Myocyte (in vitro differentiated cells): Measurements from ENCODE around the gene AQP12B. TPM values are rescaled to one million over a fixed set of nuclear protein-coding genes. Genes with fewer than 3 reads are reported as not detected.
A peak's percentile ranks its signal among the peaks of the same experiment; 100 is the strongest.
"Not testable (repeated sequence)": the region's sequence is repeated elsewhere in the genome, so short reads cannot be mapped to it uniquely, and the experiment has no call there.

Experiments used
- DNase-seq: peaks from one replicate; pipeline ENCODE4 v3.0.0-alpha.2; 2012; ENCODE audit warnings: low read depth
- total RNA-seq: library from RNA; depleted of rRNA; stranded (reverse); fragments of >200 nt; gene quantifications from 2 replicates; pipeline ENCODE4 v1.2.3, GENCODE V29; 2014

The AQP12B gene
- total RNA-seq, 1 donor from 2014 or later: not detected

DNA sequence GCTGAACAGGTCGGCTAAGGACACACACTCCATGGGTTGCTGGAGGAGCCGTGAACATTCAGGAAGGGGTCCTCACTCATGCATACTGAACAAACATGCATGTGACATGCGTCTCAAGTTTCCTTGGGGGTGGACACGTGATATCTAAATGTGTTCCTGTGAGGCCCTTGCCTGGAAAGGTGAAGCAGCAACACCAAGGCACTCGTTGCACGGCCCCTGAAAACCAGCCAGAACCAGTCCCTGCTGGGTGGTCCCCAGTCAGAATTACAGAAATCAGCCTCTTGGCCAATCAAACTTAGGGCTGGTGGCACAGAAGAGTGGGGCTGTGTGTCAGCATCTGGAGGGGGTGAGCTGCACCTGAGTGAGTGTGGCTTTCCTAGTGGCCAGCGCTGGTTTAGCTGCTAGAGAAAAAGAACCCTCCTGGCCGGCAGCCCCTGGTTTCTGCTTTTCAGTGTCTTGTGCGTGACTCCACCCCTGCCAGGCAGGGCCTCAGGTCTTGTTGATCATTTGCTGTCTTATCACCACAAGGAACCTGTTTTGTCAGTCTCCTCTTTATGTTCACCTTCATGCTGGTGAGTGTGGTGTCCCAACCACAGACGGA is 3.2 kb upstream of the AQP12B start:
- no peak for DNase-seq

GRCh38 chr2:240683980-240684728 is 1.5 kb upstream of the AQP12B start:
- not testable (repeated sequence) for DNase-seq

- not testable (repeated sequence) for DNase-seq
These were observed 769 bp upstream of the AQP12B start for GRCh38 chr2:240683329-240683979.

- DNase-seq: not testable (repeated sequence)
These were observed 2.5 kb downstream of the AQP12B start for GRCh38 chr2:240680185-240680584.

DNA sequence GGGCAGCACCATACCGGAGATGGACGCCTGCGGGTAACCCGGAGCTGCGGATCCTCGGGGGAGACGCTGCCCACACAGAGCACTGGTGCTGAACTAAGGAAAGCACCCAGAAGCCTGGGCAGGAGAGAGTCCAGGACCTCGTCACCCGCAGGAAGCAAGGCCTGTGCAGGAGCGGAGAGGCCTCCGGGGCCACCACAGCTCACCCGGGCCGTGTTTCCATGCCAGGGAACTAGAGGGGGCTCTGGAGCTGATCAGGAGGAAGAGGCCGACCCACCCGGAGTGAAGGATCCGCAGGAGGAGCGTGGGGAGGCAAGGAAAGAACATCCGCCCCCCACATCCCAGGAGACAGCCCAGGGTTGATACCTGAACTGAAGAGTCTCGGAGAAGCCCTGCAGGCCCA is 3.8 kb downstream of the AQP12B start:
- not testable (repeated sequence) for DNase-seq

- DNase-seq: not testable (repeated sequence)
These were observed 4.6 kb downstream of the AQP12B start for GRCh38 chr2:240678043-240678442.

- DNase-seq: not testable (repeated sequence)
These were observed 7.3 kb downstream of the AQP12B start for GRCh38 chr2:240675345-240675744.

DNA sequence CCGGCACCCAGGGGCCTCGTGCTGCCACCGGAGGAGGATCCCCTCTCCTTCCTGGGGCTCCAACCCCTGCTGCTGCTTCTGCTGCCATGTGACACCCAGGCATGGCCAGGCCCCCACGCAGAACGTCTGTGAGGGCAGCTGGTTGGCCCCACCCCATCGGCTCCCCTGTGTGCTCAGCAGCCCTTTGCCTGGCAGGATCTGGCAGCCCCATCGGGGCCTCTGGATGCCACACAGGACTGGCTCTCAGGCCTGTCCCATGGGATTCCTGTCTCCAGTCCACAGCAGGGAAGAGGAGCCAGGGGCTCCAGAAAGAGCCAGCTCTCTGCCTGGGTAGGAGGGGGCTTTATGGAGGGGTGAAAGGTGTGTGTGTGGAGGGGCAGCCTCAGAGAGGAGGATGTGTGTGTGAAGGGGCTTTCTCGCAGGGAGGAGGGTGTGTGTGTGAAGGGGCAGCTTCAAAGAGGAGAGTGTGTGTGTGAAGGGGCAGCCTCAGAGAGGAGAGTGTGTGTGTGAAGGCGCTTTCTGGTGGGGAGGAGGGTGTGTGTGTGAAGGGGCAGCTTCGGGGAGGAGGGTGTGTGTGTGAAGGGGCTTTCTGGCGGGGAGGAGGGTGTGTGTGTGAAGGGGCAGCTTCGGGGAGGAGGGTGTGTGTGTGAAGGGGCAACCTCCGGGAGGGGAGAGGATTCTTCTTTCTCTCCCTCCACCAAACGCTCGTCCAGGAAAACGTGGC is 8.1 kb downstream of the AQP12B start:
- peak; percentile 11 for DNase-seq

DNA sequence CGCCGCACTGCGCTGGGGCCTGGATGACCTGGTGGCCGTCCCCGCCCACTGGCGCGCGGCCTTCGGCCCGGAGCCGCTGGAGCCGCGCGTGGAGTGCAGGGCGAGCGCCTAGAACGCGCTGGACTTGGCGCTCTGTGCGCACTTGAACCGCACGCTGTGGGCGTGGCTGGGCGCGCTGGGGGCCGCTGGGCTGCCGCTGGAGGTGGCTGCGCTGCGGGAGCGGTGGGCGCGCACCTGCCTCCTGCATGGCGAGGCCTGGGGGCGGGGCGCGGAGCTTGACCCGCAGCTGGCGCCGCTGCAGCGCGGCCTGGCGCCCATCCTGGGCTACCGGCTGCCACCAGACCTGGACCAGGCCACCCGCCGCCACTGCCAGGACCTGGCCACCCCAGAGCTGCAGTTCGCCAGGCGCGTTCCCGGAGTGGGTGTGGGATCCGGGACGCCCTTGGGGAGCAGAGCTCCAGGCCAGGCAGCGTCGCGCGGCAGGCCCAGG is 9.9 kb downstream of the AQP12B start:
- DNase-seq: no peak

- DNase-seq: no peak
These were observed 10.5 kb downstream of the AQP12B start for GRCh38 chr2:240672076-240672700.

DNA sequence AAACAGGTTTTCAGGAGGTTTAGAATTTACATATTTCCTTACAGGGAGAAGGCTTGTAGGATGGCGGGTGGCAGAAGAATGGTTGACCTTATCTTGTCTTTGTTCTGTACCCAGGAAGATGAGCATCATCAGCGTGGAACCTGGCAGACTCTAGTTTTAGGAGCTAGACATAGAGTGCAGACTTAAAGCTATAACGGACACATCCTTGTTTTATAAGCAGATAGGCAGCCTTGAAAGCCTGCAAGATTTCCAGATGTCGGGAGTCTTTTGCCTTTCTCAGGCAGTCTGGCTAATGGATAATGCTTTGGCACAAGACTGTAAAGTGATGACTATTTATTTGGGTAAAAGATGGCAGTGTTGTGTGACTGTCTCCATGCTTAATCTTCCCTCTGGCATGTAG is 11.7 kb downstream of the AQP12B start:
- DNase-seq: no peak

GRCh38 chr2:240670402-240670801 is 12.3 kb downstream of the AQP12B start:
- no peak for DNase-seq

DNA sequence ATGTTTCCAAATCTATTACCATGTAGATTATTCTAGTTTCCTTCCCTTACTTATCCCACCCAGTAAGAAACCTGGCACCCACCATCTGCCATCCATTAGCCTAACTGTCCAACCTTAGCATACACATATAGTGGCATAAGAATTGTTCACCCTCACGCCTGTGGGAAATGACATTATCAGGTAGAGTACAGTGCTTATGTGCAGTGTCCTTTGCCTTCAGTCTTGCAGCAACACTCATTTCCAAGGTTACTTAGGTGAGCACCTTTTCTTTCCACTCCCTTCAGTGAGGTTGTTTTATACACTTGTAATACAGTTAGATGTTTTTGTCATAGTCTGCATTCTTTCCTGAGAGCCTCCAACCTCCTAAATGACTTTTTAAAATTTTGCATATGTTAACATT is 18.1 kb downstream of the AQP12B start:
- DNase-seq: no peak

GRCh38 chr2:240663546-240664190 is 19.0 kb downstream of the AQP12B start:
- DNase-seq: no peak

GRCh38 chr2:240662681-240663080 is 20.0 kb downstream of the AQP12B start:
- DNase-seq: no peak

- DNase-seq: not testable (repeated sequence)
These were observed 22.8 kb downstream of the AQP12B start for GRCh38 chr2:240659883-240660282.

GRCh38 chr2:240655931-240656886 is 26.5 kb downstream of the AQP12B start:
- no peak for DNase-seq

DNA sequence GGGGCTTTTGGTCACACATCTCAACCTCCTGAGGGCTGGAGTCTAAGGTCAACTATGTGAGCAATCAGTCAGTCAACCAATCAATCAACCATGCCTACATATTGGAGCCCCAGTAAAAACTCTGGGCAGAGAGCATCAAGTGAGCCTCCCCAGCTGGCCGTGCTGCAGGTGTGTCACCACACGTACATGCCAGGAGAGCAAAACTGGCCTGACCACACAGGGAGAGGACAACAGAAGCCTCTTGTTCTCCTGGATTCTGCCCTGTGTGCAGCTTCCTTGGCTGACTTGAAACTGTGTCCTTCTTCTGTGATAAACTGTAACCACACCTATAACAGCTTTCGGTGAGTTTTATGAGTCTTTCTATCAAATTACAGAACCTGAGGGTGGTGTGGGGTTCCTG is 31.5 kb downstream of the AQP12B start:
- no peak for DNase-seq

- no peak for DNase-seq
These were observed 32.3 kb downstream of the AQP12B start for GRCh38 chr2:240650254-240650965.
